PC-3 (cell line): ENCODE measurements around the gene SOAT1. TPM values are rescaled to one million over a fixed set of nuclear protein-coding genes. Genes with fewer than 3 reads are reported as not detected.

Source experiments
- ATAC-seq: fragments of 200-7000 bp; cut with Tn5 transposase; 2 replicates; pipeline ENCODE4 v1.9.1; 2020; ENCODE audit warnings: mild to moderate bottlenecking, moderate library complexity
- BruUV-seq: library from RNA; stranded (reverse); fragments of 400-500 nt; replicated peaks from 2 replicates; lab custom pipeline; 2021; lab: Mats Ljungman, UMichigan
- CTCF ChIA-PET: fragments of 300-600 bp; sonication (Branson Sonifier 250); formaldehyde crosslinking; loops from one replicate; lab custom pipeline; 2022; ENCODE audit warnings: antibody characterized with exemption; lab: Charles Lee
- POLR2A ChIA-PET: fragments of 300-600 bp; sonication (Branson Sonifier 250); formaldehyde crosslinking; loops from one replicate; lab custom pipeline; 2022; ENCODE audit warnings: antibody characterized with exemption; ENCODE audit not compliant: unreplicated experiment; lab: Charles Lee
- DNase-seq: peaks from one replicate; pipeline ENCODE4 v3.0.0-alpha.2; 2015
- H2AFZ ChIP-seq: fragments of 300-600 bp; sonication (generic); 2 replicates; pipeline ENCODE4 v1.6.0; 2016; ENCODE audit warnings: antibody characterized with exemption, low read length
- H3F3A ChIP-seq: fragments of 300-600 bp; sonication (generic); one replicate; pipeline ENCODE4 v1.6.0; 2017; ENCODE audit warnings: antibody characterized with exemption, low read length, control low read depth, mild to moderate bottlenecking; ENCODE audit not compliant: unreplicated experiment
- H3K27ac ChIP-seq: fragments of 300-600 bp; sonication (generic); 2 replicates; pipeline ENCODE4 v1.5.1; 2016; ENCODE audit warnings: mild to moderate bottlenecking, low read length
- H3K27me3 ChIP-seq: fragments of 300-600 bp; sonication (generic); 2 replicates; pipeline ENCODE4 v1.6.1; 2016; ENCODE audit warnings: low read length, mixed read lengths
- H3K36me3 ChIP-seq: fragments of 300-600 bp; sonication (generic); 2 replicates; pipeline ENCODE4 v1.6.1; 2016; ENCODE audit warnings: low read depth, mixed run types, low read length, mixed read lengths
- H3K4me1 ChIP-seq: fragments of 300-600 bp; sonication (generic); 2 replicates; pipeline ENCODE4 v1.5.1; 2016; ENCODE audit warnings: low read length; ENCODE audit not compliant: insufficient read depth
- H3K4me2 ChIP-seq: fragments of 300-600 bp; sonication (generic); 2 replicates; pipeline ENCODE4 v1.6.0; 2016; ENCODE audit warnings: low read length
- H3K4me3 ChIP-seq: fragments of 300-600 bp; sonication (generic); 2 replicates; pipeline ENCODE4 v1.5.1; 2016; ENCODE audit warnings: mild to moderate bottlenecking, low read length, mixed read lengths
- H3K79me2 ChIP-seq: fragments of 300-600 bp; sonication (generic); 2 replicates; pipeline ENCODE4 v1.6.1; 2017; ENCODE audit warnings: low read length, mixed read lengths
- H3K9ac ChIP-seq: fragments of 300-600 bp; sonication (generic); 2 replicates; pipeline ENCODE4 v1.6.0; 2016; ENCODE audit warnings: mild to moderate bottlenecking, low read length
- H3K9me2 ChIP-seq: fragments of 300-600 bp; sonication (generic); replicated peaks from 2 replicates; pipeline ENCODE4 v1.6.1; 2016; ENCODE audit warnings: mixed run types, low read length, mixed read lengths
- H3K9me3 ChIP-seq: fragments of 300-600 bp; sonication (generic); 2 replicates; pipeline ENCODE4 v1.6.1; 2016; ENCODE audit warnings: low read length, mixed read lengths
- H4K20me1 ChIP-seq: fragments of 300-600 bp; sonication (generic); 2 replicates; pipeline ENCODE4 v1.6.1; 2016; ENCODE audit warnings: low read length, mixed read lengths
- CTCF ChIP-seq: fragments of 300-600 bp; sonication (generic); conservative IDR thresholded peaks from 2 replicates; pipeline ENCODE4 v1.5.1; 2017; ENCODE audit warnings: antibody characterized with exemption, low read depth, mild to moderate bottlenecking, low read length
- EZH2 ChIP-seq: fragments of 300-600 bp; sonication (generic); IDR thresholded peaks from one replicate; pipeline ENCODE4 v1.6.1; 2017; ENCODE audit warnings: antibody characterized with exemption, mild to moderate bottlenecking, low read length; ENCODE audit not compliant: unreplicated experiment
- EZH2phosphoT487 ChIP-seq: fragments of 300-600 bp; sonication (generic); IDR thresholded peaks from 2 replicates; pipeline ENCODE4 v1.6.1; 2018; ENCODE audit warnings: mild to moderate bottlenecking, antibody characterized with exemption, low read length, borderline replicate concordance
- intact Hi-C: fragments of 100-400 bp; cut with micrococcal nuclease; formaldehyde crosslinking; loops from 2 replicates; pipeline ENCODE4 v1.9.0; 2023
- total RNA-seq: library from RNA; depleted of rRNA; stranded (reverse); fragments of >200 nt; gene quantifications from 2 replicates; pipeline ENCODE4 v1.2.3, GENCODE V29; 2014

Gene SOAT1
- total RNA-seq, 1 experiment from 2014 or later = 10.5 TPM

GRCh38 chr1:179298952-179299351, 5.4 kb downstream of the SOAT1 start:
- no peaks in the 10 kb centered on the region for H3K9me2 ChIP-seq
- no peaks in the 10 kb centered on the region for H4K20me1 ChIP-seq
- no peaks in the 10 kb centered on the region for H3F3A ChIP-seq
- peaks cover 8% of the 10 kb centered on the region; the same call in 1 of the 2 replicates for H3K4me1 ChIP-seq
- H3K27me3 ChIP-seq = no peaks in the 10 kb centered on the region
- intact Hi-C loops = no loop called here
- peaks cover 54% of the 10 kb centered on the region for H3K79me2 ChIP-seq
- no peak overlapping the region for H3K9ac ChIP-seq
- no peak overlapping the region for H2AFZ ChIP-seq
- no peak overlapping the region for H3K4me3 ChIP-seq
- H3K4me2 ChIP-seq = no peak overlapping the region
- CTCF ChIA-PET = no interaction called here
- BruUV-seq = no TSS peak
- POLR2A ChIA-PET = no interaction called here
- no peak for TF ChIP-seq CTCF
- no peak for TF ChIP-seq EZH2
- TF ChIP-seq EZH2phosphoT487 = no peak
- no peak overlapping the region for H3K27ac ChIP-seq
- peaks cover 5% of the 10 kb centered on the region; the same call in 1 of the 2 replicates for H3K36me3 ChIP-seq
- ATAC-seq (no peak), DNase-seq (no peak)
- no peaks in the 10 kb centered on the region for H3K9me3 ChIP-seq

GRCh38 chr1:179300112-179300511, 6.5 kb downstream of the SOAT1 start:
- H3K4me1 ChIP-seq = peaks cover 7% of the 10 kb centered on the region
- H3K4me2 ChIP-seq = no peak overlapping the region
- POLR2A ChIA-PET = interaction anchor here (0.6 kb wide), 1 partner anchor 193 kb away, joined by 6 read pairs; no protein-coding TSS in a partner anchor
- BruUV-seq = no TSS peak
- intact Hi-C loops = no loop called here
- DNase-seq = no peak
- no peak overlapping the region for H2AFZ ChIP-seq
- no peaks in the 10 kb centered on the region for H3K9me2 ChIP-seq
- no peaks in the 10 kb centered on the region for H3F3A ChIP-seq
- TF ChIP-seq EZH2 = no peak
- TF ChIP-seq EZH2phosphoT487 = no peak
- no peak for TF ChIP-seq CTCF
- H3K27me3 ChIP-seq = no peaks in the 10 kb centered on the region
- no peak overlapping the region for H3K4me3 ChIP-seq
- H3K9ac ChIP-seq = no peak overlapping the region
- H4K20me1 ChIP-seq = no peaks in the 10 kb centered on the region
- no peaks in the 10 kb centered on the region for H3K9me3 ChIP-seq
- peaks cover 5% of the 10 kb centered on the region; the same call in 1 of the 2 replicates for H3K36me3 ChIP-seq
- CTCF ChIA-PET = no interaction called here
- no peak overlapping the region for H3K27ac ChIP-seq
- H3K79me2 ChIP-seq = peaks cover 47% of the 10 kb centered on the region
- no peak for ATAC-seq

GRCh38 chr1:179302070-179302469, 8.5 kb downstream of the SOAT1 start:
- POLR2A ChIA-PET = no interaction called here
- H3K27me3 ChIP-seq = no peaks in the 10 kb centered on the region
- intact Hi-C loops = no loop called here

More at GRCh38 chr1:179302070-179302469, 8.5 kb downstream of the SOAT1 start:
- no TSS peak for BruUV-seq
- Histone ChIP-seq H2AFZ (no peak overlapping the region), H3K36me3 (peaks cover 5% of the 10 kb centered on the region; the same call in 1 of the 2 replicates), H3K27ac (no peak overlapping the region), H3K9ac (no peak overlapping the region), H4K20me1 (no peaks in the 10 kb centered on the region), H3K4me3 (no peak overlapping the region), H3K9me3 (no peaks in the 10 kb centered on the region), H3K4me1 (peaks cover 8% of the 10 kb centered on the region), H3F3A (no peaks in the 10 kb centered on the region), H3K4me2 (no peak overlapping the region), H3K9me2 (no peaks in the 10 kb centered on the region), H3K79me2 (peaks cover 36% of the 10 kb centered on the region)
- no peak for ATAC-seq
- TF ChIP-seq EZH2phosphoT487 = no peak
- no peak for TF ChIP-seq CTCF
- no peak for TF ChIP-seq EZH2
- DNase-seq = no peak
- CTCF ChIA-PET = no interaction called here
